Peyer's patch (tissue), 4 donors: ENCODE data around the gene IFI27L1. TPM values are rescaled to one million over a fixed set of nuclear protein-coding genes. Genes with fewer than 3 reads are reported as not detected.

ENCODE experiments used
- DNase-seq, 3 donors: peaks; one replicate each; pipeline ENCODE4 v3.0.0-alpha.2; 2017 to 2019
- H3K27ac ChIP-seq, 4 donors: fragments of 200-600 bp; sonication (generic); one replicate each; pipeline ENCODE4 v1.5.1; 2016 to 2019
- H3K27me3 ChIP-seq, 2 donors: fragments of 200-600 bp; sonication (generic); one replicate each; pipeline ENCODE4 v1.5.1; 2019
- H3K36me3 ChIP-seq, 3 donors: fragments of 200-600 bp; sonication (generic); one replicate each; pipeline ENCODE4 v1.5.1; 2016 to 2019
- H3K4me1 ChIP-seq, 4 donors: fragments of 200-600 bp; sonication (generic); one replicate each; pipeline ENCODE4 v1.5.1; 2016 to 2019
- H3K4me3 ChIP-seq, 4 donors: fragments of 200-600 bp; sonication (generic); 1 replicate in 3 of 4; 2 replicates in 1 of 4; pipeline ENCODE4 v1.5.1; 2016 to 2019; ENCODE audit warnings: mild to moderate bottlenecking in 1 of 4
- H3K9me3 ChIP-seq, 4 donors: fragments of 200-600 bp; sonication (generic); one replicate each; pipeline ENCODE4 v1.5.1; 2016 to 2019; ENCODE audit warnings: mild to moderate bottlenecking in 1 of 4
- POLR2A ChIP-seq, 2 donors: fragments of 450-650 bp; IDR thresholded peaks; one replicate each; pipeline ENCODE4 v1.5.1; 2017; ENCODE audit warnings: antibody characterized with exemption in 2 of 2, mild to moderate bottlenecking in 2 of 2, moderate library complexity in 2 of 2
- total RNA-seq, 4 donors: library from RNA; depleted of rRNA; stranded (reverse); fragments of >200 nt; gene quantifications; one replicate each; pipeline ENCODE4 v1.1.0, GENCODE V29; 2016
- TF ChIP-seq, protein P1 (sequence below), 6 experiments: fragments of 450-650 bp in 4 of 6; fragments of 200-600 bp in 2 of 6; sonication (generic) in 1 of 6; IDR thresholded peaks; one replicate each; pipeline ENCODE4 v1.5.1; 2017 to 2019; ENCODE audit warnings: antibody characterized with exemption in 6 of 6, mild to moderate bottlenecking in 3 of 6, moderate library complexity in 1 of 6

IFI27L1 gene
- total RNA-seq, 4 donors from 2014 or later, result 4.9 to 14.7 (median 6.6) TPM

DNA sequence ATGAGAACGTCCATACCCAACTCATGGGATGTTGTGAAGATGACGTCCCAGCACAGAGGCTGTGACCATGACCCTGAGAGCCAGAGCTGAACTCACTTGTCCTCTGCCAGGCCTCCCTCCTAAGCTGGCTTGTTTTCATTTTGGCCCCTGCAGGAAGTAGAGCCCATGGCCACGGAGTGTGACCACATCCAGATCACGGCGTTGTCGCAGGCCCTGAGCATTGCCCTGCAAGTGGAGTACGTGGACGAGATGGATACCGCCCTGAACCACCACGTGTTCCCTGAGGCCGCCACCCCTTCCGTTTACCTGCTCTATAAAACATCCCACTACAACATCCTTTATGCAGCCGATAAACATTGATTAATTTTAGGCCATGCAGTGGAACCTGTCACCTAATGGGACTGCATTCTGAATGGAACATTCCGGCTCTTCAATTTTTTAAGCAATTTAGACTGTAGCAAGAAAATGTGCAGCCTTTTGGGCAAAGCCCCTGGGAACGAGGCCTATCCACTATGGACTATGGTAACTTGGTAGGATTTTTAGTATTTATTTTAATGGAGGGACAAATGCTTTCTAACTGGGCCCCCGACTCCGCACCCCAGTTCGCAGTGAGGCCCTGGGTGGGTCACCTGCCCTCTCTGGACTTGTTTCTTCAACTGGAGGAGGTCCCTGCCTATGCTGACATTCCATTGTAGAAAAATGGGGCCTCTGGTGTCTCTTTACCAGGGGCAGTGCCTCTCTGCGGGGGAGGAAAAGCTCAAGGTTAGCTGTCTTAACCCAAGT lies 35.4 kb upstream of the IFI27L1 start:
- Histone ChIP-seq H3K36me3 (peaks cover 0 to 51% (median 0%) of the 10 kb centered on the region in 3 donors), H3K27ac (no peak overlapping the region), H3K4me1 (peaks cover 0 to 12% (median 0%) of the 10 kb centered on the region in 4 donors), H3K27me3 (no peaks in the 10 kb centered on the region), H3K9me3 (no peaks in the 10 kb centered on the region), H3K4me3 (no peak overlapping the region)
- TF ChIP-seq POLR2A (IDR thresholded peaks at IDR 0.05), result no peak
- TF ChIP-seq, protein P1, sequence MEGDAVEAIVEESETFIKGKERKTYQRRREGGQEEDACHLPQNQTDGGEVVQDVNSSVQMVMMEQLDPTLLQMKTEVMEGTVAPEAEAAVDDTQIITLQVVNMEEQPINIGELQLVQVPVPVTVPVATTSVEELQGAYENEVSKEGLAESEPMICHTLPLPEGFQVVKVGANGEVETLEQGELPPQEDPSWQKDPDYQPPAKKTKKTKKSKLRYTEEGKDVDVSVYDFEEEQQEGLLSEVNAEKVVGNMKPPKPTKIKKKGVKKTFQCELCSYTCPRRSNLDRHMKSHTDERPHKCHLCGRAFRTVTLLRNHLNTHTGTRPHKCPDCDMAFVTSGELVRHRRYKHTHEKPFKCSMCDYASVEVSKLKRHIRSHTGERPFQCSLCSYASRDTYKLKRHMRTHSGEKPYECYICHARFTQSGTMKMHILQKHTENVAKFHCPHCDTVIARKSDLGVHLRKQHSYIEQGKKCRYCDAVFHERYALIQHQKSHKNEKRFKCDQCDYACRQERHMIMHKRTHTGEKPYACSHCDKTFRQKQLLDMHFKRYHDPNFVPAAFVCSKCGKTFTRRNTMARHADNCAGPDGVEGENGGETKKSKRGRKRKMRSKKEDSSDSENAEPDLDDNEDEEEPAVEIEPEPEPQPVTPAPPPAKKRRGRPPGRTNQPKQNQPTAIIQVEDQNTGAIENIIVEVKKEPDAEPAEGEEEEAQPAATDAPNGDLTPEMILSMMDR (IDR thresholded peaks at IDR 0.05), result no peak
- DNase-seq, result peak in 1 of 3 donors; percentile 37

DNA sequence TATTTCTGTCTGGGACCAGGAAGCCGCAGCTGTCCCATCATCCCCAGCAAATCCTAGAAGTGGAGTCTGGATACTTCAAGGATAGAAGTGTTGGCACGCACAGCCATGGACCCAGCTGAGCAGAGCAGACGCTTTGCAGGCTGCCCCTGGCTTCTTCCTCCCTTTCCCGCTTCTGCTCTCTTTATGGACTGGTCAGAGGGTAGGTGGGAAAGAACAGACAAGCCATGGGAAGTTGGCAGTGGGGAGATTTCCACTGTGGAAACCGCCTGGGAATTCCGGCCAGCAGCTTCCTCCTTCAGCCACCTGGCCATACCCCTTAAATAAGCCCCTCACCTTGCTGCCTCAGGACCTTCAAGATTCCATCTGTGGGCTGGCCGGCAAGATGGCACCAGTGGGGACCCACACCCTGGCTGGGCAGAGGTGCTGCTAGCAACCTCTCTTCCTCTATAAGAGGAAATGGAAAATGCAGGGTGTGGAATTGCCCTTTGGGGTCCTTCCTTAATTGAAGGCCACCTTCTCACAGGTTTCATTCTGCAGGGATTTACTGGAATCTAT lies 34.3 kb upstream of the IFI27L1 start:
- no peak overlapping the region for H3K27ac ChIP-seq
- no peaks in the 10 kb centered on the region for H3K27me3 ChIP-seq
- DNase-seq, result peak in 1 of 3 donors; percentile 32
- peaks cover 0 to 8% (median 0%) of the 10 kb centered on the region in 4 donors for H3K4me1 ChIP-seq
- TF ChIP-seq, protein P1 (IDR thresholded peaks at IDR 0.05), result no peak
- TF ChIP-seq POLR2A (IDR thresholded peaks at IDR 0.05), result no peak
- no peak overlapping the region for H3K4me3 ChIP-seq
- no peaks in the 10 kb centered on the region for H3K9me3 ChIP-seq
- H3K36me3 ChIP-seq, result peaks cover 0 to 61% (median 0%) of the 10 kb centered on the region in 3 donors

DNA sequence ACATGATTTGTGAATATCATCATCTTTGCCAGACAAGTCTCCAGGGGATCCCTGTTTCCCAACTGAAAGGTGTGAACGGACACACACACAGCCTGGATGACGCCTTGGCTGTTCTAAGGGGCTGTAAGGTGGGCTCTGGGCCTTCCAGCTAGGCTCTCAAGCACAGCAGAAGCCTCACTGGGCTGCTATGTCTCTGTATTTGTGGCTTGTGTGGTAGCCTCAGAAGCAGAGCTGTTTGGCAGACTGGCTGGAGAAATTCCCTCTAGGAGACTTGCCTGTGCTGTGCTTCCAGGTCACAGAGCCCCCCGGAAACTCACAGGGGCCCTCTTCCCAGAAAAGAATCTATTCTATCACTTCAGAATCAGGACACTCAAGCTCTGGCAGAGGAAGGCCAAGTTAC lies 33.5 kb upstream of the IFI27L1 start:
- Histone ChIP-seq H3K36me3 (peaks cover 0 to 69% (median 4%) of the 10 kb centered on the region in 3 donors), H3K9me3 (no peaks in the 10 kb centered on the region), H3K4me1 (peaks cover 0 to 2% (median 0%) of the 10 kb centered on the region in 4 donors), H3K27me3 (no peaks in the 10 kb centered on the region), H3K27ac (no peak overlapping the region), H3K4me3 (no peak overlapping the region)
- peak in 1 of 3 donors; percentile 21 for DNase-seq
- TF ChIP-seq, protein P1 (IDR thresholded peaks at IDR 0.05), result no peak
- no peak for TF ChIP-seq POLR2A (IDR thresholded peaks at IDR 0.05)

DNA sequence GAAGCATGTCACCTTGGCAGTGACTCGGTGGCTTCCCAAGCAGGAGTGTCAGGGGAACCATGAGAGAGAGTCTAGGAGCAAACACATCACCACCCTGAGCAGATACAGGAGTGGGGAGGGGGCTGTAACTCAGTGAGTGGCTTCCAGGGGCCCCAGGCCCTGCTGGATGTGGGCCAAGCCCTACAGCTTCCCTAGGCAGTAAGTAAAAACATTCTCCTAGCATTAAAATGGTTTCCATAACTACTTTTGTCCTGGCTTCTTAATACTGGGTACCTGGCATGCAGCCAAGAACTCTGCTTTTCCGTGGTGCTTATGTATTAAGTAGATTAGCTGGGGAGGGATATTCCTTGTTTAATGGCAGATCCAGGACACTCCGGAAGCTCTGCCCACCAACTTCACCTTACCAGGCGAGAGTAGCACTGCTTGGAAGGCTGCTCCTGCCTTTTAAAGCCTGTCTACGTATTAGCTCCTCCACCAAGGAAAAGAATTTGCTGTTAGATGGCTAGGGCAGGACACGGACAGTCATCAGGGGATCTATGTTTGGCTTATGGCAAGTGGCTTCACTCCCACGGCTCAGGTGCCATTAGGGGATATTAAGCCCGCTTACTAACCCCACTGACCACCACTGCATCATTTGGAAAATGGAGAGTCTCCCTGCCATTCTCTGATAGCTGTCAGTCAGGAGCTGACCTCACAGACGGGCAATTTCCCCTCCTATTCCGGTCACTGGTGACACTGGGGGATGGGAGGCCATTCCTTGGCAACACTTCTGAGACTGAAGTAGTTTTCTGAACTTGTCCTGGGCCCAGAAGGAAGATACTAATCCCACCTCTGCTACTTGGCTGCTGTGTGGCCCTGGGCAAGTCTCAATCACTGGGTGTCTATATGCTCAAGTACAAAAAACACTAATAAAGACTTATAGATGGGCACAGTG lies 32.2 kb upstream of the IFI27L1 start:
- Histone ChIP-seq H3K4me1 (no peaks in the 10 kb centered on the region), H3K27ac (no peak overlapping the region), H3K4me3 (no peak overlapping the region), H3K36me3 (peaks cover 0 to 82% (median 4%) of the 10 kb centered on the region in 3 donors), H3K9me3 (no peaks in the 10 kb centered on the region), H3K27me3 (no peaks in the 10 kb centered on the region)
- TF ChIP-seq POLR2A (IDR thresholded peaks at IDR 0.05), result no peak
- TF ChIP-seq, protein P1 (IDR thresholded peaks at IDR 0.05), result no peak
- peak in 1 of 3 donors; percentile 28 for DNase-seq

DNA sequence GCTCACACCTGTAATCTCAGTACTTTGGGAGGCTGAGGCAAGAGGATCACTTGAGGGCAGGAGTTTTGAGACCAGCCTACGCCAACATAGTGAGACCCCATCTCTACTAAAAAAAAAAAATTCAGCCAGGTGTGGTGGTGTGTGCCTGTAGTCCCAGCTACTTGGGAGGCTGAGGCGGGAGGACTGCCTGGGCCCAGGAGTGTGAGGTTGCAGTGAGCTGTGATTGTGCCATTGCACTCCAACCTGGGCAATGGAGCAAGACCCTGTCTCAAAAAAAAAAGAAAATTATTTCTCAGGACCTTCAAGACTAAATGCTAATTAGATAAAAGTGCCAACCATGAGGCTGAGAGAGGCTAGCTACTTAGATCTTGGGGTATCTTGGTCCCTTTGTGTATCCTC lies 31.5 kb upstream of the IFI27L1 start:
- Histone ChIP-seq H3K4me1 (no peaks in the 10 kb centered on the region), H3K27me3 (no peaks in the 10 kb centered on the region), H3K27ac (no peak overlapping the region), H3K9me3 (no peaks in the 10 kb centered on the region), H3K36me3 (peaks cover 0 to 89% (median 4%) of the 10 kb centered on the region in 3 donors), H3K4me3 (no peak overlapping the region)
- peak in 1 of 3 donors; percentile 9 for DNase-seq
- TF ChIP-seq, protein P1 (IDR thresholded peaks at IDR 0.05), result no peak
- no peak for TF ChIP-seq POLR2A (IDR thresholded peaks at IDR 0.05)
